ENCODE measurements around the gene PTCHD1.

- TF ChIP-seq CTCF (IDR thresholded peaks at IDR 0.05) (no peak), RAD21 (conservative IDR thresholded peaks at IDR 0.05 in 1 of 2, IDR thresholded peaks at IDR 0.05 in 1 of 2) (no peak), EHF (CRISPR knock-in tag; IDR thresholded peaks at IDR 0.05) (no peak), POLR2A (IDR thresholded peaks at IDR 0.05; ENCODE audit: low read length) (no peak), EP300 (IDR thresholded peaks at IDR 0.05) (no peak), MAX (IDR thresholded peaks at IDR 0.05) (no peak), RFX5 (IDR thresholded peaks at IDR 0.05) (no peak), SMC3 (IDR thresholded peaks at IDR 0.05) (no peak), MYC (IDR thresholded peaks at IDR 0.05; ENCODE audit: borderline replicate concordance, low read length) (no peak), HDAC2 (IDR thresholded peaks at IDR 0.05) (no peak), MAZ (IDR thresholded peaks at IDR 0.05; ENCODE audit: borderline replicate concordance, low read depth, low read length) (no peak), ZSCAN20 (CRISPR knock-in tag; IDR thresholded peaks at IDR 0.05) (no peak), PBX3 (IDR thresholded peaks at IDR 0.05) (no peak), RCOR1 (IDR thresholded peaks at IDR 0.05; ENCODE audit: low read depth, low read length) (no peak)
Measured at GRCh38 chrX:23386726-23387125, 52.1 kb downstream of the PTCHD1 start.
